Measurements from ENCODE around the gene DYRK1A.

DYRK1A gene

DNA sequence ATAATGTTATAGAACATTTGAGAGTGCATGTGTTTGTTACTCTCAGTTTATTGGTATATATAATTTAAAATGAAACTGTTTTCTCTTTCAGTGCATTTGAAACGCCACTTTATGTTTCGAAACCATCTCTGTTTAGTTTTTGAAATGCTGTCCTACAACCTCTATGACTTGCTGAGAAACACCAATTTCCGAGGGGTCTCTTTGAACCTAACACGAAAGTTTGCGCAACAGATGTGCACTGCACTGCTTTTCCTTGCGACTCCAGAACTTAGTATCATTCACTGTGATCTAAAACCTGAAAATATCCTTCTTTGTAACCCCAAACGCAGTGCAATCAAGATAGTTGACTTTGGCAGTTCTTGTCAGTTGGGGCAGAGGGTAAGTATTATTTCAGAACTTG, 123.5 kb downstream of the DYRK1A start:
- H3K4me3 ChIP-seq (ENCODE audit: control insufficient read depth, low read depth, low read length) = no peak overlapping the region
- DNase-seq (ENCODE audit: low read depth) = no peak
- TF ChIP-seq, protein P1, sequence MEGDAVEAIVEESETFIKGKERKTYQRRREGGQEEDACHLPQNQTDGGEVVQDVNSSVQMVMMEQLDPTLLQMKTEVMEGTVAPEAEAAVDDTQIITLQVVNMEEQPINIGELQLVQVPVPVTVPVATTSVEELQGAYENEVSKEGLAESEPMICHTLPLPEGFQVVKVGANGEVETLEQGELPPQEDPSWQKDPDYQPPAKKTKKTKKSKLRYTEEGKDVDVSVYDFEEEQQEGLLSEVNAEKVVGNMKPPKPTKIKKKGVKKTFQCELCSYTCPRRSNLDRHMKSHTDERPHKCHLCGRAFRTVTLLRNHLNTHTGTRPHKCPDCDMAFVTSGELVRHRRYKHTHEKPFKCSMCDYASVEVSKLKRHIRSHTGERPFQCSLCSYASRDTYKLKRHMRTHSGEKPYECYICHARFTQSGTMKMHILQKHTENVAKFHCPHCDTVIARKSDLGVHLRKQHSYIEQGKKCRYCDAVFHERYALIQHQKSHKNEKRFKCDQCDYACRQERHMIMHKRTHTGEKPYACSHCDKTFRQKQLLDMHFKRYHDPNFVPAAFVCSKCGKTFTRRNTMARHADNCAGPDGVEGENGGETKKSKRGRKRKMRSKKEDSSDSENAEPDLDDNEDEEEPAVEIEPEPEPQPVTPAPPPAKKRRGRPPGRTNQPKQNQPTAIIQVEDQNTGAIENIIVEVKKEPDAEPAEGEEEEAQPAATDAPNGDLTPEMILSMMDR (IDR thresholded peaks at IDR 0.05; ENCODE audit: control insufficient read depth, insufficient read depth, low read depth, low read length, missing control alignments) = no peak

DNA sequence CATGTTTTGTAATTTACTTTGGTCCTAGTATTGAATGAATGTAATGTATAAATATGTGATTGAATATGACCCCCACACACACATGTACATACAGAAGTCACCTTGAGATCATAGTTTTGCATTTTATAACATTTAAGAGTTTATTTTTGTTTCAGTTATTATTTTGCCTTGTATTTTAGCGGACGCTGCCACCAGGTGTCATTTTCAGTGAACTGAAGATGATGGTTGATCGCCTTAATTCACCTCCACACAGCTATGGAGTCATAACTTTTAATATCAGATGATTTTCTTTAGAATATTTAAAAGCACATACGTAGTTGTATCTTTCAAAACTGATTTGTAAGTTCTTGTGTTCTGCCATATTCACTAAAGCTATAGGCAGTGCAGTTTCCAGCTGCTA, 130.4 kb downstream of the DYRK1A start:
- no peak overlapping the region for H3K4me3 ChIP-seq (ENCODE audit: control insufficient read depth, low read depth, low read length)
- TF ChIP-seq, protein P1 (IDR thresholded peaks at IDR 0.05; ENCODE audit: control insufficient read depth, insufficient read depth, low read depth, low read length, missing control alignments) = peak; percentile 27
- DNase-seq (ENCODE audit: low read depth) = no peak

DNA sequence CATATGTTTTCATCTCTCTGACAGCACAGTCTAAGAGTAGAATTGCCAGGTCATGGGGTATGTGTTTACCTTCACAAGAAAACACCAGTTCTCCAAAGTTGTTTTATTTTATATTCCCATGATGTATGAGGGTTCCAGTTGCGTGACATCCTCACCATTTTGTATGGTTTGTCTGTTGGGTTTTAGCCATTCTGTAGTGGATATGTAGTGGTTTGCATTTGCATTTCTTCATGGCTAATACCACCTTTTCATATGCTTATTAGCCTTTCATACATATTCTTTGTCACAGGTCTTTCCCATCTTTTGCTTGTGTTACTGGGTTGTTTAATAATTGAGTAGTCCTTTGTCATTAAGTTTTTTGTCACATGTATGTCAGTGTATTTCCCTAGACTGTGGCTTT, 132.1 kb downstream of the DYRK1A start:
- no peak for DNase-seq (ENCODE audit: low read depth)
- TF ChIP-seq, protein P1 (IDR thresholded peaks at IDR 0.05; ENCODE audit: control insufficient read depth, insufficient read depth, low read depth, low read length, missing control alignments) = no peak
- H3K4me3 ChIP-seq (ENCODE audit: control insufficient read depth, low read depth, low read length) = no peak overlapping the region

DNA sequence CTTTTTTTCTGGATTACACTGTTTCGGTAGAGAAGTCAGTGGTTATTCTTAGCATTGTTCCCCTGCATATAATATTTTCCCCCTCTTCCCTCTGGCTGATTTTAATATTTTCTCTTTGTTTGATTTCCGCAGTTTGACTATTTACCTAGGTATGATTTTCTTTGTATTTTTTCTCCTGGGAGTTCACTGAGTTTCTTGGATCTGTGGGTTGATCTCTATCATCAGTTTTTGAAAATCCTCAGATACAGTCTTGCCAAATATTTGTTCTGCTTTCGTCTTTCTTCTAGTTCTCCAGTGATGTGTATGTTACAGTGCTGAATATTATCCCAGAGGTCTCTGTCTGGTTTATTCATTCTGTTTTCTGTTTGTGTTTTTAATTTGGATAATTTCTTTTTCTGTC, 136.4 kb downstream of the DYRK1A start:
- DNase-seq (ENCODE audit: low read depth) = no peak
- H3K4me3 ChIP-seq (ENCODE audit: control insufficient read depth, low read depth, low read length) = no peak overlapping the region
- TF ChIP-seq, protein P1 (IDR thresholded peaks at IDR 0.05; ENCODE audit: control insufficient read depth, insufficient read depth, low read depth, low read length, missing control alignments) = no peak

DNA sequence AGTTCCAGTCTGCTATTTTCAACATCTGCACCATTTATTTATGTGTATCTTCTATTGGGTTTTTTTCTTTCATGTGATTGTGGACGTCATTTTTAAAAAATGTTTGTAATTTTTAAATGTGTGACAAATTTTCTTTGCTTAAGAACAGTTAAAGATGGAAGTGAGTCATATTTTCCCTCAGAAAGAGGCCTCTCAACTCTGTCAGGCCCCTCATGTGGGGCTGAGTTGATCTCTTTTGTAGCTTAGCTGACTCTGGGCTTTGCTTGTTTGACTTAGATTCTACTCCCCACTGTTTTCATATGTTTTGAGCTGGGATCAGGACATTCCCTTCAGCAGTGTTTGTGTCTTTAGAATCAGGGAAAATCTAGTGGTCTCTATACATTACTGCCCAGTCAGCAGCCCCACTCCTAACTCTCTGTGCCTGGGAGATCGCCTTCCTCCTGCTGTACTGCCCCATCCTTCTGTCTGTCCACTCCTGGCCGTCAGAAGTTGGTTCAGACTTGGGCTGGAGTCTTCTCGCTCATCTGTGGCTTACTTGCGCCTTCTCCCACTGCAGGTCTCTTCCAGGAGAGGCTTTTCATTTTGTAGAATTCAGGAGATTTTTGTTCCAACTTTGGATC, 137.4 kb downstream of the DYRK1A start:
- DNase-seq (ENCODE audit: low read depth) = peak; percentile 11
- no peak overlapping the region for H3K4me3 ChIP-seq (ENCODE audit: control insufficient read depth, low read depth, low read length)
- TF ChIP-seq, protein P1 (IDR thresholded peaks at IDR 0.05; ENCODE audit: control insufficient read depth, insufficient read depth, low read depth, low read length, missing control alignments) = no peak

DNA sequence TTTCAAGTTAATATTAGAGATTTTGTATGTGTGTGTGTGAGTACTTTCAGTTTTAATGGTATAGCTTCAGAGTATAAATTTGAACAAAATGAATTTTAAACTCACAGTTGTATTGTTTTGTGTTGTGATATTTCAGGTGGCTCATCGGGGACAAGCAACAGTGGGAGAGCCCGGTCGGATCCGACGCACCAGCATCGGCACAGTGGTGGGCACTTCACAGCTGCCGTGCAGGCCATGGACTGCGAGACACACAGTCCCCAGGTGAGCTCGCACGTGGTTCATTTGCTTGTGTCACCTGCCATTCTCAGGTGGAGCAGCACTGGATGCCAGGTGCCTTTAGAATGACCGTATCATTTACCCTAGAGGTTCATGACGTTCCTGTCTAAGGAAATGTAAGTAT, 139.4 kb downstream of the DYRK1A start:
- TF ChIP-seq, protein P1 (IDR thresholded peaks at IDR 0.05; ENCODE audit: control insufficient read depth, insufficient read depth, low read depth, low read length, missing control alignments) = no peak
- no peak for DNase-seq (ENCODE audit: low read depth)
- no peak overlapping the region for H3K4me3 ChIP-seq (ENCODE audit: control insufficient read depth, low read depth, low read length)

DNA sequence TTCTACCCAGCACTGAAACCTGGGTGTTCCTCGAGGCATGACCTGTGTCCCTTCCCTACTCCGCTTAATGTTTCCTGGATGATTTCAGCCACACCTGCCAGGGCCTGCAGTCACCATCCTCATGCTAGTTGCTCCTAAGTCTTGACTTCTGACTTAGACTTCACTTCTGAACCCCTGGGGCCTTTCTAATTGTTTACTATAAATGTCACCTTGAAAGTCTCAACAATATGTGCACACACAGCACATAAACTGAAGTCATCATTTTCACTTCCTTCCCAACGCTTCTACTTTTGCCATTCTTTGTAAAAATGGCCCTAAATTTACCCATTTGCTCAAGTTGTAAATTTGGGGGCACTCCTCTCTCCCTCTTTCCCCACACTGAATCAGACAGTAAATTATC, 141.1 kb downstream of the DYRK1A start:
- TF ChIP-seq, protein P1 (IDR thresholded peaks at IDR 0.05; ENCODE audit: control insufficient read depth, insufficient read depth, low read depth, low read length, missing control alignments) = no peak

More for the DNA sequence above, 141.1 kb downstream of the DYRK1A start:
- H3K4me3 ChIP-seq (ENCODE audit: control insufficient read depth, low read depth, low read length) = no peak overlapping the region
- DNase-seq (ENCODE audit: low read depth) = no peak

Data from AG09309 (cell line).